SW480 (cell line): ENCODE data around the gene SULT1A3.
"Not testable (repeated sequence)": the region's sequence is repeated elsewhere in the genome, so short reads cannot be mapped to it uniquely, and the experiment has no call there.

ENCODE experiments used
- DNase-seq: peaks from one replicate; pipeline ENCODE4 v3.0.0-alpha.2; 2016; ENCODE audit warnings: low spot score

The SULT1A3 gene

DNA sequence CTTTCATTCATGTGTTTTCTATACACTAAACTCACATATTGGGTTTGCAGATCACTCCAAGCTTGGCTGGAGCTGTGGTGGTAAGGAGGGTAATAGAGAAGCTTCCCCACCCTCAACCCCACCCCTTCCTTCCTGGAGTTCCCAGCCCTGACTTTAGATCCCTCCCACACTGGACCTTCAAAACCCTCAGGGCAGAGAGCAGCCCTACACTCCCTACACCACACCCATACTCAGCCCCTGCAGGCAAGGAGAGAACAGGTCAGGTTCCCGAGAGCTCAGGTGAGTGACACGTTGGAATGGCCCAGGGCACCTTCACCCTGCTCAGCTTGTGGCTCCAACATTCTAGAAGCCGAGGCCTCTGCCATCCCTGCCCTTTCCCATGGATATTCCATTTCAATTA lies at the start of gene SULT1A3:
Gene SULT1A3, plus strand, starts transcription at position 207 of the 400 bp plus-strand sequence. CDS start 1,474 bp downstream, outside the sequence.
- not testable (repeated sequence) for DNase-seq

DNA sequence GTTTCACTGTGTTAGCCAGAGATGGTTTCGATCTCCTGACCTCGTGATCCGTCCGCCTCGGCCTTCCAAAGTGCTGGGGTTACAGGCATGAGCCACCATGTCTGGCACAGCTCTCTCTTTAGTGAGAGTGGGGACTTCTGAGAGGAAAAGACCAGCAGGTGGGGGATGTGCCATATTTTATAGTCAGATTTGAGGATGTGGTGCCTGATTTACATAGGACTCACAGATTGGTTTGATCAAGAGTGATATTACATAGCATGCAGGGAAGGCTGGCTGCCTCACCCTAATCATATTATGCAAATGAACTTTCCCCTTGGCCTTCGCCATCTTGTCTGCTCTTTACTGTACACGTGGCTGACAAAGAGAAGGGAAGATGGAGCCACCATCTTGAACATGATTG lies 48.0 kb upstream of the SULT1A3 start:
- no peak for DNase-seq

DNA sequence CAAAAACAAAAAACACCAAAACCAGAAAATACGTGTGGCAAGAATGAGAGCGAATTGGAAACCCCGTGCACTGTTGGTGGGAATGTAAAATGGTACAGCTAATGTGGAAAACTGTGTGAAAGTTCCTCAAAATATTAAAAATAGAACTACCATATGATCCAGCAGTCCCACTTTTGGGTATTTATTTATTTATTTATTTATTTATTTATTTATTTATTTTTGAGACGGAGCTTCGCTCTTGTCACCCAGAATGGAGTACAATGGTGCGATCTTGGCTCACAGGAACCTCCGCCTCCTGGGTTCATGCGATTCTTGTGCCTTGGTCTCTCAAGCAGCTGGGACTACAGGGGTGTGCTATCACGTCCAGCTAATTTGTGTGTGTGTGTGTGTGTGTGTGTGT lies 46.5 kb upstream of the SULT1A3 start:
- no peak for DNase-seq

DNA sequence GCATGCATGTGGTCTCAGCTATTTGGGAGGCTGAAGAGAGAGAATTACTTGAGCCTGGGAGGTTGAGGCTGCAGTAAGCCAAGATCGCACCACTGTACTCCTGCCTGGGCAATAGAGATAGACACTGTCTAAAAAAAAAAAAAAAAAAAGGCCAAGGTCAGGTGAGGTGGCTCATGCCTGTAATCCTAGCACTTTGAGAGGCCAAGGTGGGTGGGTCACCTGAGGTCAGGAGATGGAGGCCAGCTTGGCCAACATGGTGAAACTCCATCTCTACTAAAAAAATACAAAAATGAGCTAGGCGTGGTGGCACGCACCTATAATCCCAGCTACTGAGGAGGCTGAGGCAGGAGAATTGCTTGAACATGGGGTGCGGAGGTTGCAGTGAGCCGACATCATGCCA lies 43.9 kb upstream of the SULT1A3 start:
- no peak for DNase-seq

DNA sequence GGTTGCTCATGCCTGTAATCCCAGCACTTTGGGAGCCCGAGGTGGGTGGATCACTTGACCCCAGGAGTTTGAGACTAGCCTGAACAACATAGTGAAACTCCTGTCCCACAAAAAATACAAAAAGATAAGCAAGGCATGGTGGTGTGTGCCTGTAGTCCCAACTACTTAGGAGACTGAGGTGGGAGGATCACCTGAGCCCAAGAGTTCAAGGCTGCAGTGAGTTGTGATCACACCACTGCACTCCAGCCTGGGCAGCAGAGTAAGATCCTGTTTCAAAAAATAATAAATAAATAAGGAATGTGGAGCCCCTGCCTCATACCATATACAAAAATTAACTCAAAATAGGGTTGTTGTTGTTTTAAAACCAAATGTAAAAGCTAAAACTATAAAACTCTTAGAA lies 41.8 kb upstream of the SULT1A3 start:
- DNase-seq: no peak

DNA sequence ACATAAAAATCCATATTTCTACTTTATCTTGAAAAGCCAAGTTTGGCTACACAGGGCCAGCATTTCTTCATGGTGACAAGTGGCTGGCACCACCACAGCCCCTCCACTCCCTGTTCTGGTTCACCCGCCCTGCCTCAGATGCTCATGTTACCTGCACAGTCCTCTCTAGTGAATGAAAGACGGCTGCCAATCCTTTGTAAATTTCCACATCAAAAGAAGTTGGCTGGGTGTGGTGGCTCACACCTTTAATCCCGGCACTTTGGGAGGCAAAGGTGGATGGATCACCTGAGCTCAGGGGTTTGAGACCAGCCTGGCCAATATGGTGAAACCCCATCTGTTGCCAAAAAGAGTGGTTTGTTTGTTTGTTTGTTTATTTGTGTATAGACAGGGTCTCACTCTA lies 35.5 kb upstream of the SULT1A3 start:
- peak; percentile 58 for DNase-seq

DNA sequence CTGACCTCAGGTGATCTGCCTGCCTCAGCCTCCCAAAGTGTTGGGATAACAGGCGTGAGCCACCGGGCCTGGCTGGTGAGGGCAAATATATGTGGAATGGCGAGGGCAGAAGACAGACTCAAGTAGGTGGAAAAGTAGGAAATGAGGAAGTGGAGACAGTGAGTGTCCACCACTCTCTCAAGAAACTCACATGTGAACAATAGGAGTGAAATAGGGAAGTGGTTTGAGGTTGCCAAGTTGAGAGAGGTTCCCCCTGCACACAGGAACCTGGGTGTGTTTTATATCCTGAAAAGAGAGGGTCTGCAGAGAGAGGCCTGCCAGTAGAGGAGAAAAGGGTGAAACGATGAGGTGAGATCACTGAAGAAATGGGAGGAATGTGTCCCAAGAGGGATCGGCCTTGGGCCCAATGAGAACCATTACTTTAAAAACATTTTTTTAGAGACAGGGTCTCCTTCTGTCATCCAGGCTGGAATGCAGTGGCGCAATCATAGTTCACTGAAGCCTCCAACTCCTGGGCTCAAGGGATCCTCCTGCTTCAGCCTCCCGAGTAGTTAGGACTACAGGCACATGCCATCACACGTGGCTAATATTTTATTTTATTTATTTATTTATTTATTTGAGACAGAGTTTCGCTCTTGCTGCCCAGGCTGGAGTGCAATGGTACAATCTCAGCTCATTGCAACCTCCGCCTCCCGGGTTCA lies 32.7 kb upstream of the SULT1A3 start:
- DNase-seq: no peak

DNA sequence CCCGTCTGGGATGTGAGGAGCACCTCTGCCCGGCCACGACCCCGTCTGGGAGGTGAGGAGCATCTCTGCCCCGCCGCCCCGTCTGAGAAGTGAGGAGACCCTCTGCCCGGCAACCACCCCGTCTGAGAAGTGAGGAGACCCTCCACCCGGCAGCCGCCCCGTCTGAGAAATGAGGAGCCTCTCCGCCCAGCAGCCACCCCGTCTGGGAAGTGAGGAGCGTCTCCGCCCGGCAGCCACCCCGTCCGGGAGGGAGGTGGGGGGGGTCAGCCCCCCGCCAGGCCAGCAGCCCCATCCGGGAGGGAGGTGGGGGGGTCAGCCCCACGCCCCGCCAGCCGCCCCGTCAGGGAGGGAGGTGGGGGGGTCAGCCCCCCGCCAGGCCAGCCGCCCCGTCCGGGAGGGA lies 30.3 kb upstream of the SULT1A3 start:
- DNase-seq: not testable (repeated sequence)

DNA sequence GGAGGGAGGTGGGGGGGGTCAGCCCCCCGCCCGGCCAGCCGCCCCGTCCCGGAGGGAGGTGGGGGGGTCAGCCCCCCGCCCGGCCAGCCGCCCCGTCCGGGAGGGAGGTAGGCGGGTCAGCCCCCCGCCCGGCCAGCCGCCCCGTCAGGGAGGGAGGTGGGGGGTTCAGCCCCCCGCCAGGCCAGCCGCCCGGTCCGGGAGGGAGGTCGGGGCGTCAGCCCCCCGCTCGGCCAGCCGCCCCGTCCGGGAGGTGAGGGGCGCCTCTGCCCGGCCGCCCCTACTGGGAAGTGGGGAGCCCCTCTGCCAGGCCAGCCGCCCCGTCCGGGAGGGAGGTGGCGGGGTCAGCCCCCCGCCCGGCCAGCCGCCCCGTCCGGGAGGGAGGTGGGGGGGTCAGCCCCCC lies 29.6 kb upstream of the SULT1A3 start:
- DNase-seq: not testable (repeated sequence)

DNA sequence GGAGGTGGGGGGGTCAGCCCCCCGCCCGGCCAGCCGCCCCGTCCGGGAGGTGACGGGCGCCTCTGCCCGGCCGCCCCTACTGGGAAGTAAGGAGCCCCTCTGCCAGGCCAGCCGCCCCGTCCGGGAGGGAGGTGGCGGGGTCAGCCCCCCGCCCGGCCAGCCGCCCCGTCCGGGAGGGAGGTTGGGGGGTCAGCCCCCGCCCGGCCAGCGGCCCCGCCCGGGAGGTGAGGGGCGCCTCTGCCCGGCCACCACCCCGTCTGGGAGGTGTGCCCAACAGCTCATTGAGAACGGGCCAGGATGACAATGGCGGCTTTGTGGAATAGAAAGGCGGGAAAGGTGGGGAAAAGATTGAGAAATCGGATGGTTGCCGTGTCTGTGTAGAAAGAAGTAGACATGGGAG lies 28.9 kb upstream of the SULT1A3 start:
- DNase-seq: not testable (repeated sequence)

DNA sequence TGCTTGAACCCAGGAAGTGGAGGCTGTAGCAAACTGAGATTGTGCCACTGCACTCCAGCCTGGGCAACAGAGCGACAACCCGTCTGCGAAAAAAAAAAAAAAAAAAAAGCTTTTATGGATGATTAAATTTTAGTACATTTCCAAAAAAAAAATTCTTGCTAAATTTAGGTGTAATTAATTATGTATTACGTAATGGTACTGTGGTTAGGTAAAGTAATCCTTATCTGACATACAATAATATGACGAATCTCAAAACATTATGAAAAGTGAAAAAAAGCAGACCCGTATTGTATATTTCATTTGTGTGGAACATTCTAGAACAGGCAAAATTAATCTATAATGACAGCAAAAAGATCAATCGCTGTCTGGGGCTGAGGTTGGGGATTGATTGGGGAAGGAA lies 26.0 kb upstream of the SULT1A3 start:
- no peak for DNase-seq

DNA sequence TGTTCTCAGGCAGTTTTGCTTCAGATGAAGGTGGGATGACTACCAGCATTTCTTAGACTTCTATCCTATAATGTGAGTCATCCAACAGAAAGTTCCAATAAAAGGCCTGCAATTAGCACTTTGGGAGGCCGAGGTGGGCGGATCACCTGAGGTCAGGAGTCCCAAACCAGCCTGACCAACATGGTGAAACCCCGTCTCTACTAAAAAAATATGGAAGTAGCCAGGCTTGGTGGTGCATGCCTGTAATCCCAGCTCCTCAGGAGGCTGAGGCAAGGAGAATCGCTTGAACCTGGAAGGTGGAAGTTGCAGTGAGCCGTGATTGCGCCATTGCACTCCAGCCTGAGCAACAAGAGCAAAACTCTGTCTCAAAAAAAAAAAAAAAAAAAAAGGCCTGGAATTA lies 22.2 kb upstream of the SULT1A3 start:
- DNase-seq: not testable (repeated sequence)

DNA sequence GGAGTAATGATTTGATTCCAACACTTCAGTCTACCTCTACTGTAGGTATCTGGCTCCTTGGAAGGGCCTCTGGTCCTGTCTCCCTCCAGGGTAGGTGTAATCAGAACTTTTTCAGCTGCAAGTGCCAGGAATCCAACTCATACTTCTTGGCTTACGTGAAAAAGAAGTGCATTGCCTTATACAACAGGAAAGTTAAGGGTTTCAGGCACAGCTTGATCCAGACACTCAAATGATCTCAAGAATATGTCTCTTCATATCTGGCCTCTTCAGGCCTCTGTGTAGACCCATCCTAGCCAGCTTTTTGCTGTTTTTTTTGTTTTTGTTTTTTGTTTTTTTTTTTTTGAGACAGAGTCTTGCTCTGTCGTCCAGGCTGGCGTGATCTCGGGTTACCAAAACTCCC lies 19.9 kb upstream of the SULT1A3 start:
- DNase-seq: no peak

DNA sequence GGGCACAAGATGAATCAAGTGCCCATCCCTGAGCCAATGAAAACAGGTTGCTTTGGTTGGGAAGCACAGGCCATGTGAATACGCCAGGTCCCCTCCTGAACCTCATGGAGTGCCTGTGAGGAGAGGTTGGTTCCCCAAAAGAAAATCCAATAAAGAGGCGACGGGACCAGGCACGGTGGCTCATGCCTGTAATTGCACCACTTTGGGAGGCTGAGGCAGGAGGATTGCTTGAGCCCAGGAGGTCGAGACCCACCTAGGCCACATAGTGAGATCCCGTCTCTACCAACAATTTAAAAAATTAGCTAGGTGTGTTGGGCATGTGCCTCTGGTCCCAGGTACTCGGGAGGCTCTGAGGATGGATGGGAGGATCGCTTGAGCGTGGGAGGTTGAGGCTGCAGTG lies 19.1 kb upstream of the SULT1A3 start:
- DNase-seq: no peak

DNA sequence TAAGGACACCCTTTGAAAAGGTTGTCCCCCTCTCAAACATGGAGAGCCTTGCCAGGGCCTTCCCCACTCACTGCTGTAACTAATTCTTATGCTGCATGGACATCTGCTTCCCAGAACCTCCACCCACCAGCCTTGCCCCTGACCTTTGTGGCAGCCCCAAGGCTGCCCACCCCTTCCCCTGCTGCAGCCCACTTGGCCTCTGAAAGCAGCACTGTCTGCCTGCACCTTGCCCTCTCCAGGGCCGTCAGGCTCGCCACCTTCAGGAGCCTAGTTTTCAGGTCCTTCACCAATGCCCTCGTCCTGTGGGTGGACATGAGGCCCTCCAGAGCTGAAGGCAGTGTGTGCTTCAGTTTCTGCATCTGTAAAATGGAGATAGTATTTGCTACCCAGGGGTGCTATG lies 18.3 kb upstream of the SULT1A3 start:
- no peak for DNase-seq

DNA sequence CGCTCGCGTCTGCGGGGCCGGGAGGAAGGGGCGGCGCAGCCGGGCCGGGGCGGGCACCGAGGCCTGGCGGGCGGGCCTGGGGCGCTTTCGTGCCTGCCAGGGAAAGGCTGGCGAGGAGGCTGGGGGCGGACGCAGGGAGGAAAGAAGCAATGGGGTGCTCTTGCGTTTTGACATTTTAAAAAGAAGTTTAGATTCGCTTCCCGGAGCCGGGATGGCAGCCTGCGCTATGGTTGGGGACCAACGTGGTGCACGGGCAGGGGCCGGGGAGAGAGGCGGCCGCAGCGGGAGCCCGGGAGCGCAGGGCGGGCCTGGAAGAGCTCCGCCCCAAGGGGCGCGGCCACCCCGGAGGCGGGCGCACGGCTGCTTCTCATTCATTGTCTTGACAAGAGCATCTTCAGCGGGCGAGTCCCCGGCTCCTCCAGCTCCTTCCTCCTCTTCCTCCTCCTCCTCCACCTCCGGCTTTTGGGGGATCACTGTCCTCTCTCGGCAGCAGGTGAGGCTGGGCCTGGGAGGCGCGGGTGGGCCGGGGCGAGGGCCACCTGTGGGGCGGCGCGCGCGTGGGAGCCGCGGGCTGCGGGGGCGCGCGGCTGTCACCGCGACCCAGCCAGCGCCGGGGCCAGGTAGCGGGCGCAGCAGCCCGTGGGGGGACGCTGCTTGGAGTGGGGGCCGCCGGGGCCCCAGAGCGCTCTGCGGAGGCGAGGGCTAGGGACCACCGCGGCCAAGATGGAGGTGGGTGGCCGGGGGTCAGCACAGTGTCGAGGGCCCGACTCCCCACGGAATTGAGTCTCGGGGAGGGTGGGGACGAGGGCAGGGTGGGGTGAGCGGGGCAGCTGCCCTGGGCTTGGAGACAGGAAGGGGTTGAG lies 15.6 kb upstream of the SULT1A3 start, which contains the start of gene CORO1A:
Gene CORO1A, plus strand, starts transcription at position 370 of the 863 bp plus-strand sequence. CDS start 1,608 bp downstream, outside the sequence.
- DNase-seq: peak; percentile 60

DNA sequence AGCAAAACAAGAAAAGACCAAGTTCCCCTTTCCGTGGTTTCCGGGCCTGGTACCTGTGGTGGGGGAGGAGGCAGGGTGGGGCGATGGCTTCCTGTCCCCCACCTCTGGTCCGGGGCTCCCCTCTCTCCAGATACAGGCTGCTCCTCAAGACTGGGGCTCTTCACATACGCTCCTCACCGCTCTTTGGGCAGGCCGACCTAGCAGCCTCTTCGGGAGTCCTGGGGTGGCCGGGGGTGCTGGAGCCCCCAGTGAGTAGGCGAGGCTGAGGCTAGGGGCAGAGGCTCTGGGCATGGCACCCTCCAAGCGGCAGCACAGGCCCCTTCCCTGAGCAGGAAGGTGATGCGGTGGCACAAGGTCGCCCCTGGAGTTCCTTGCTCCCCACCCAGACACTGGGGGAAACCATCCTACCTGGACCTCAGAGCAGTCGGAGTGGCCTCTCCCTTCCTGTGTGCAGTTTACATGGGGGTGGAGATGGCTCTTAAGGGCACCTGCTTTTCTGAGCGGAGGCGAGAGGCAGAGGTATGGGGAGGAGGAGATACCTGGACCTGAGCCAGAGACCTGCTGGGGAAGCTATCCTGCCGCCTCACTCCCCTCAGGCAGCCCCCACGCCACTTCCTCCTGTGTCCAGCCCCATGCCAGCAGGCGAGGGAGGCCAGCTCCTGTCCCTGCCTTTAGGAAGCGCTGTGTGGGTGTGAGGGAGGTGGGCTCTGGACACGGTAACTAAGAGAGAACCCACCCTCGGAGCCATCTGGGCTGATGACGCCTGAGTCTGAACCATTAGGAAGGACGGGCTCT lies 14.8 kb upstream of the SULT1A3 start:
- peak; percentile 33 for DNase-seq

DNA sequence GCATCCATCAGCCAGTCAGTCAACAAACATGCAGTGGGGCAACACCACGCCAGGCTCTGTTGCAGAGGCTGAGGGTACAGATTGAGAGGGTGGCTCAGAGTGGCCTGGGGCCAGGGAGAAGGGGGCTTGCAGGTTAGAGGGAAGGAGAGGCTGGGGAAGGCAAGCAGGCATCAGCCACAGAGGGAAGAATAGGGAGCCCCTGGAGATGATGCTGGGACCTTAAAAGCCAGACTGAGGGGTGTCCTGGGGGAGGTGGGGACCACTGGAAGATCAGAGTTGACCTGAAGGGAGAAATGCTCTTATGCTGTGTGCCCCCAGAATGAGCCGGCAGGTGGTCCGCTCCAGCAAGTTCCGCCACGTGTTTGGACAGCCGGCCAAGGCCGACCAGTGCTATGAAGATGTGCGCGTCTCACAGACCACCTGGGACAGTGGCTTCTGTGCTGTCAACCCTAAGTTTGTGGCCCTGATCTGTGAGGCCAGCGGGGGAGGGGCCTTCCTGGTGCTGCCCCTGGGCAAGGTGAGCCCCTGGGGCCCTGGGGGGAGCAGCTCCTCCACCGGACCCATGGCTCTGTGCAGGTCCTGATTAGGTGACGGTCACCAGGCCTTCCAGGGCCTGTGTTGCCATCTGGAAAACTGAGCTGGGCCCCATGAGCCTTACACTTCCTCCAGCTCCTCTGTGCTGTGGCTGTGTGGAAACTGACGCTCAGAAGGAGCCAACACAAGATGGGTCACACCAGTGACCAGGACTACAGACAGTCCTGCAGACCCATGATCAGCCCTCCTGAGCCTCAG lies 14.0 kb upstream of the SULT1A3 start:
- no peak for DNase-seq

DNA sequence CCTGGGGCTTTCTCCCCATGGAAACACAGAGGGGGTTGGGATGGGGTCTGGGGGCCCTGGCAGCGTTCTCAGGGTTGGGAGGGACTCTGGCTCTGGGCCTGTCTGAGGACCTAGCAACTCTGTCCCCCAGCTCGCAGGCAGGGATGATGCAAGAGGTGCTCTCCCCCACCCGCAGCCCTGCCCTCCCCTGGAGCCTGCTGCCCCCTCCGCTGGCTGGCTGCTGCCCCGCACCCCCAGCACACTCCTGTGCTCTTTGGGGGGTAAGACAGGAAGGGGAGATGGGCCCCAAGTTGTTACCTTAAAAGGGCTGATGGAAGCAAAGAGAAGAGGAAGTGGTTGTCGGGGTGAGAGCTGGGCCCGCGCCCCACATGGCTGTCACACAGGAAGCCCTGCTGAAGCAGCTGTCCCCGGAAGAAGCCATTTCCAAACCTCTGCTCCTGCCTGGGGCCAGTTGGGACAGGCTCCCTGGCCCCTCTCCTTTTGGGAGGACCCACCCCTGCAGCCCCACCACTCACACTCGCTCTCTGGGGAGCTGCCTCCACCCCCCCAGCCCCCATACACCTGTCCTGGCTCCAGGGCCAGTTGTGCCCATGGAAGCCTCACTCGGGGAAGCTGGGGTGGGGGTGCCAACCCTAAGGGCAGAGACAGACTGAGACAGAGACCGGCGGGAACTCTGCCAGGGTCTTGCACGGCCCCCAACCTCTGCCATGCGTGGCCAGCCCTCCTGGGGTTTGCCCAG lies 13.2 kb upstream of the SULT1A3 start:
- DNase-seq: no peak

DNA sequence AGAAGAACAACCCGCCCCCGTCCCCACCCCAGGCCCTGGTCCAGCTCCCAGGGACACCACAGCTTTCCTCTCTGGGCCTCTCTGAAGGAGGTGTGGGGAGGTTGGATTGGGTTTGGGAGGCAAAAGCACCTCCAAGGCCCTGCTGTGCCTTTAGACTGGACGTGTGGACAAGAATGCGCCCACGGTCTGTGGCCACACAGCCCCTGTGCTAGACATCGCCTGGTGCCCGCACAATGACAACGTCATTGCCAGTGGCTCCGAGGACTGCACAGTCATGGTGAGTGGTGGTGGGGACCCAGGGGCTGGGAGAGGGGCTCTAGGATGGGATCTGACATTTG lies 12.6 kb upstream of the SULT1A3 start:
- no peak for DNase-seq
